HS-27A (cell line): ENCODE data around the gene CWH43.
"Not testable (repeated sequence)": the region's sequence is repeated elsewhere in the genome, so short reads cannot be mapped to it uniquely, and the experiment has no call there.

ENCODE experiments used
- DNase-seq: peaks from one replicate; pipeline ENCODE4 v3.0.0-alpha.2; 2012; ENCODE audit warnings: low read depth, missing footprints

CWH43 gene

DNA sequence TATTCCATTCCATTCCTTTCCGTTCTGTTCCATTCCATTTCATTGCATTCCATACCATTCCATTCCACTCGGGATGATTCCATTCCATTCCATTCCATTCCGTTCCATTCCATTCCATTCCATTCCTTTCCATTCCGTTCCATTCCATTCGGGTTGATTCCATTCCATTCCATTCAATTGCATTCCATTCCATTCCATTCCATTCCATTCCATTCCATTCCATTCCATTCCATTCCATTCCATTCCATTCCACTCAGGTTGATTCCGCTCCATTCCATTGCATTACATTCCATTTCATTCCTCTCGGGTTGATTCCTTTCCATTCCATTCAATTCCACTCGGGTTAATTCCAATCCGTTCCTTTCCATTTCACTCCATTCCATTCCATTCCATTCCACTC, 111.0 kb downstream of the CWH43 start:
- not testable (repeated sequence) for DNase-seq

DNA sequence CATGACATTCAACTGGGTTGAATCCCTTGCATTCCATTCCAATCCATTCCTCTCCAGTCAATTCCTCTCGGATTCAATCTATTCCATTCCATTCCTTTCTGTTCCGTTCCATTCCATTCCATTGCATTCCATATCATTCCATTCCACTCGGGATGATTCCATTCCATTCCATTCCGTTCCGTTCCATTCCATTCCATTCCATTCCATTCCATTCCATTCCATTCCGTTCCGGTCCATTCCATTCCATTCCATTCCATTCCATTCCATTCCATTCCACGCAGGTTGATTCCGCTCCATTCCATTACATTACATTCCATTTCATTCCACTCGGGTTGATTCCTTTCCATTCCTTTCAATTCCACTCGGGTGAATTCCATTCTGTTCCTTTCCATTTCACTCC, 111.4 kb downstream of the CWH43 start:
- DNase-seq, result not testable (repeated sequence)

DNA sequence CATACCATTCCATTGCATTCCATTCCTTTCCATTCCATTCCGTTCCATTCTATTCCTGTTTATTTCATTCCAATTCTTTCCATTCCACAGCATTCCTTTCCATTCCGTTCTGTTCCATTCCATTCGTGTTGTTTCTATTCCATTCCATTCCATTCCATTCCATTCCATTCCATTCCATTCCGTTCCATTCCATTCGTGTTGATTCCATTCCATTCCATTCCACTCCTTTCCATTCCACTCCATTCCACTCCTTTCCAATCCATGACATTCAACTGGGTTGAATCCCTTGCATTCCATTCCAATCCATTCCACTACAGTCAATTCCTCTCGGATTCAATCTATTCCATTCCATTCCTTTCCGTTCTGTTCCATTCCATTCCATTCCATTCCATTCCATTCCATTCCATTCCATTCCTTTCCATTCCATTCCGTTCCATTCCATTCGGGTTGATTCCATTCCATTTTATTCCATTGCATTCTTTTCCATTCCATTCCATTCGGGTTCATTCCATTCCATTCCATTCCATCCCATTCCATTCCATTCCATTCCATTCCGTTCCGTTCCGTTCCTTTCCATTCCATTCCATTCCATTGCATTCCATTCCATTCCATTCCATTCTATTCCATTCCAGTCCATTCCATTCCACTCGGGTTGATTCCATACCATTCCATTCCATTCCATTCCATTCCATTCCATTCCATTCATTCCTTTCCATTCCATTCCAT, 112.1 kb downstream of the CWH43 start:
- DNase-seq, result not testable (repeated sequence)

DNA sequence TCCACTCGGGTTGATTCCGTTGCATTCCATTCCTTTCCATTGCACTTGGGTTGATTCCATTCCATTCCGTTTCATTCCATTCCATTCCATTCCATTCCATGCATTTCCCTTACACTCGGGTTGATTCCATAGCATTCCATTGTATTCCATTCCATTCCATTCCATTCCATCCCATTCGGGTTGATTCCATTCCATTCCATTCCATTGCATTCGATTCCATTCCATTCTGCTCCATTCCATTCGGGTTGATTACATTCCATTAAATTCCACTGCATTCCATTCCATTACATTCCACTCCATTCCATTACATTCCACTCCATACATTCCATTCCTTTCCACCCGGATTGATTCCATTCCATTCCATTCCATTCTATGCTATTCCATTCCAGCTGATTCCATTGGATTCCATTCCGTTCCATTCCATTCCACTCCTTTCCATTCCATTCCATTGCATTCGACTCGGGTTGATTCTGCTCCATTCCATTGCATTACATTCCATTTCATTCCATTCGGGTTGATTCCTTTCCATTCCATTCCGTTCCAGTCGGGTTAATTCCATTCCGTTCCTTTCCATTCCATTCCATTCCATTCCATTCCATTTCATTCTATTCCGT, 113.9 kb downstream of the CWH43 start:
- DNase-seq, result not testable (repeated sequence)

DNA sequence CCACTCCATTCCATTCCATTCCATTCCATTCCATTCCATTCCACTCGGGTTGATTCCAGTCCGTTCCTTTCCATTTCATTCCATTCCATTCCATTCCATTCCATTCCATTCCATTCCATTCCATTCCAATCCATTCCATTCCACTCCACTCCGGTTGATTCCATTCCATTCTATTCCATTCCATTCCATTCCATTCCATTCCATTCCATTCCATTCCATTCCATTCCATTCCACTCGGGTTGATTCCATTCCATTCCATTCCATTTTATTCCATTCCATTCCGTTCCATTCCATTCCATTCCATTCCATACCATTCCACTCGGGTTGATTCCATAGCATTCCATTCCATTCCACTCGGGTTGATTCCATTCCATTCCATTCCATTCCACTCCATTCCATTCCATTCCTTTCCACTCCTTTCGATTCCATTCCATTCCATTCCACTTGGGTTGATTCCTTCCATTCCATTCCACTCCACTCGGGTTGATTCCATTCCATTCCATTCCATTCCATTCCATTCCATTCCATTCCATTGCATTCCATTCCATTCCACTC, 116.3 kb downstream of the CWH43 start:
- not testable (repeated sequence) for DNase-seq

DNA sequence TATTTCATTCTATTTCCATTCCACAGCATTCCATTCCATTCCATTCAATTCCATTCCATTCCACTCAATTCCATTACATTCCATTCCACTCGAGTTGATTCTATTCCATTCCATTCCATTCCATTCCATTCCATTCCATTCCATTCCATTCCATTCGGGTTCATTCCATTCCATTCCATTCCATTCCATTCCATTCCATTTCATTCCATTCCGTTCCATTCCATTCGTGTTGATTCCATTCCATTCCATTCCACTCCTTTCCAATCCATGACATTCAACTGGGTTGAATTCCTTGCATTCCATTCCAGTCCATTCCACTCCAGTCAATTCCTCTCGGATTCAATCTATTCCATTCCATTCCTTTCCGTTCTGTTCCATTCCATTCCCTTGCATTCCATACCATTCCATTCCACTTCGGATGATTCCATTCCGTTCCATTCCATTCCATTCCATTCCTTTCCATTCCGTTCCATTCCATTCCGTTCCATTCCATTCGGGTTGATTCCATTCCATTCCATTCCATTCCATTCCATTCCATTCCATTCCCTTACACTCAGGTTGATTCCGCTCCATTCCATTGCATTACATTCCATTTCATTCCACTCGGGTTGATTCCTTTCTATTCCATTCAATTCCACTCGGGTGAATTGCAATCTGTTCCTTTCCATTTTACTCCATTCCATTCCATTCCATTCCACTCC, 117.5 kb downstream of the CWH43 start:
- not testable (repeated sequence) for DNase-seq

DNA sequence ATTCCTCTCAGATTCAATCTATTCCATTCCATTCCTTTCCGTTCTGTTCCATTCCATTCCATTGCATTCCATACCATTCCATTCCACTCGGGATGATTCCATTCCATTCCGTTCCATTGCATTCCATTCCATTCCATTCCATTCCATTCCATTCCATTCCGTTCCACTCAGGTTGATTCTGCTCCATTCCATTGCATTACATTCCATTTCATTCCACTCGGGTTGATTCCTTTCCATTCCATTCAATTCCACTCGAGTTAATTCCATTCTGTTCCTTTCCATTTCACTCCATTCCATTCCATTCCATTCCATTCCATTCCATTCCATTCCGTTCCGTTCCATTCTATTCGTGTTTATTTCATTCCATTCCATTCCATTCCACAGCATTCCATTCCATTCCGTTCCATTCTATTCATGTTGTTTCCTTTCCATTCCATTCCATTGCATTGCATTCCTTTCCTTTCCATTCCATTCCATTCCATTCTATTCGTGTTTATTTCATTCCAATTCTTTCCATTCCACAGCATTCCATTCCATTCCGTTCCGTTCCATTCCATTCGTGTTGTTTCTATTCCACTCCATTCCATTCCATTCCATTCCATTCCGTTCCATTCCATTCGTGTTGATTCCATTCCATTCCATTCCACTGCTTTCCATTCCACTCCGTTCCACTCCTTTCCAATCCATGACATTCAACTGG, 118.3 kb downstream of the CWH43 start:
- DNase-seq, result not testable (repeated sequence)

DNA sequence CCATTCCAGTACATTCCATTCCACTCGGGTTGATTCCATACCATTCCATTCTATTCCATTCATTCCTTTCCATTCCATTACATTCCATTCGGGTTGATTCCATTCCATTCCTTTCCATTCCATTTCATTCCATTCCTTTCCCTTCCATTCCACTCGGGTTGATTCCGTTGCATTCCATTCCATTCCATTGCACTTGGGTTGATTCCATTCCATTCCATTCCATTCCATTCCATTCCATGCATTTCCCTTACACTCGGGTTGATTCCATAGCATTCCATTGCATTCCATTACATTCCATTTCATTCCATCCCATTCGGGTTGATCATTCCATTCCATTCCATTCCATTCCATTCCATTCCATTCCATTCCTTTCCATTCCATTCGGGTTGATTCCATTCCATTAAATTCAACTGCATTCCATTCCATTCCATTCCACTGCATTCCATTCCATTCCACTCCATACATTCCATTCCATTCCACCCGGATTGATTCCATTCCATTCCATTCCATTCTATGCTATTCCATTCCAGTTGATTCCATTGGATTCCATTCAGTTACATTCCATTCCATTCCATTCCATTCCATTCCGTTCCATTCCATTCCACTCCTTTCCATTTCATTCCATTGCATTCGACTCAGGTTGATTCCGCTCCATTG, 119.3 kb downstream of the CWH43 start:
- DNase-seq, result not testable (repeated sequence)

DNA sequence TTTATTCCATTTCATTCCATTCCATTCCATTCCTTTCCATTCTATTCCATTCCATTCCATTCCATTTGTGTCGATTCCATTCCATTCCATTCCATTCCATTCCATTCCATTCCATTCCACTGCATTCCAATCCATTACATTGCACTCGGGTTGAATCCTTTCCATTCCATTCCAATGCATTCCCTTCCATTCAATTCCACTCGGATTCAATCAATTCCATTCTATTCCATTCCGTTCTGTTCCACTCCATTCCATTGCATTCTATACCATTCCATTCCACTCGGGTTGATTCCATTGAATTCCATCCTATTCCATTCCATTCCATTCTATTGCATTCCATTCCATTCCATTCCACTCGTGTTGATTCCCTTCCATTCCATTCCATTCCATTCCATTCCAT, 121.2 kb downstream of the CWH43 start:
- DNase-seq, result not testable (repeated sequence)

DNA sequence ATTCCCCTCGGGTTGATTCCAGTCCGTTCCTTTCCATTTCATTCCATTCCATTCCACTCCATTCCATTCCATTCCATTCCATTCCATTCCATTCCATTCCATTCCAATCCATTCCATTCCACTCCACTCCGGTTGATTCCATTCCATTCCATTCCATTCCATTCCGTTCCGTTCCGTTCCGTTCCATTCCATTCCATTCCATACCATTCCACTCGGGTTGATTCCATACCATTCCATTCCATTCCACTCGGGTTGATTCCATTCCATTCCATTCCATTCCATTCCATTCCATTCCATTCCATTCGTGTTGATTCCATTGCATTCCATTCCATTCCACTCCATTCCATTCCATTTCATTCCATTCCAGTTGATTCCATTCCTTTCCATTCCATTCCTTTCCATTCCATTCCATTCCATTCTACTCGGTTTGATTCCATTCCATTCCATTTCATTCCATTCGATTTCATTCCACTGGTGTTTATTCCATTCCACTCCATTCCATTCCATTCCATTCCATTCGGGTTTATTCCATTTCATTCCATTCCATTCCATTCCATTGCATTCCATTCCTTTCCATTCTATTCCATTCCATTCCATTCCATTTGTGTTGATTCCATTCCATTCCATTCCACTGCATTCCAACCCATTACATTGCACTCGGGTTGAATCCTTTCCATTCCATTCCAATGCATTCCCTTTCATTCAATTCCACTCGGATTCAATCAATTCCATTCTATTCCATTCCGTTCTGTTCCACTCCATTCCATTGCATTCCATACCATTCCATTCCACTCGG, 122.3 kb downstream of the CWH43 start:
- not testable (repeated sequence) for DNase-seq

DNA sequence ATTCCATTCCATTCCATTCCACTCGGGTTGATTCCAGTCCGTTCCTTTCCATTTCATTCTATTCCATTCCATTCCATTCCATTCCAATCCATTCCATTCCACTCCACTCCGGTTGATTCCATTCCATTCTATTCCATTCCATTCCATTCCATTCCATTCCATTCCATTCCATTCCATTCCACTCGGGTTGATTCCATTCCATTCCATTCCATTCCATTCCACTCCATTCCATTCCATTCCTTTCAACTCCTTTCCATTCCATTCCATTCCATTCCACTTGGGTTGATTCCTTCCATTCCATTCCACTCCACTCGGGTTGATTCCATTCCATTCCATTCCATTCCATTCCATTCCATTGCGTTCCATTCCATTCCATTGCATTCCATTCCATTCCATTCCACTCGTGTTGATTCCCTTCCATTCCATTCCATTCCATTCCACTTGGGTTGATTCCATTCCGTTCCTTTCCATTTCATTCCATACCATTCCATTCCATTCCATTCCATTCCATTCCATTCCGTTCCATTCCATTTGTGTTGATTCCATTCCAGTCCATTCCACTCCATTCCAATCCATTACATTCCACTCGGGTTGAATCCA, 123.6 kb downstream of the CWH43 start:
- DNase-seq, result not testable (repeated sequence)

DNA sequence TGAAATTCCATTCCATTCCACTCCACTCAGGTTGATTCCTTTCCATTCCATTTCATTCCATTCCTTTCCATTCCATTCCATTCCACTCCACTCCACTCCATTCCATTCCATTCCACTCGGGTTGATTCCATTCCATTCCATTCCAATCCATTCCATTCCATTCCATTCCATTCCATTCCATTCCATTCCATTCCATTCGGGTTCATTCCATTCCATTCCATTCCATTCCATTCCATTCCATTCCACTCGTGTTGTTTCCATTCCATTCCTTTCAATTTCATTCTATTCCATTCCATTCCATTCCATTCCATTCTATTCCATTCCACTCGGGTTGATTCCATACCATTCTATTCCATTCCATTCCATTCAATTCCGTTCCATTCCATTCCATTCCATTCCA, 124.5 kb downstream of the CWH43 start:
- DNase-seq, result not testable (repeated sequence)
